ENCODE measurements around the gene REL.
"Not testable (repeated sequence)": the region's sequence is repeated elsewhere in the genome, so short reads cannot be mapped to it uniquely, and the experiment has no call there.

The REL gene

GRCh38 chr2:60884800-60885199 lies 3.4 kb downstream of the REL start:
- no peak overlapping the region for H3K4me3 ChIP-seq (ENCODE audit: insufficient read depth, low read depth, low read length)

GRCh38 chr2:60885683-60886082 lies 4.3 kb downstream of the REL start:
- Histone ChIP-seq H3K27me3 (ENCODE audit: control insufficient read depth, insufficient read depth, low read length, poor library complexity, severe bottlenecking) (peaks cover 12% of the 10 kb centered on the region), H3K4me1 (ENCODE audit: control insufficient read depth, insufficient read depth, low read length) (peaks cover 5% of the 10 kb centered on the region), H3K9me3 (ENCODE audit: control insufficient read depth, low read length) (no peaks in the 10 kb centered on the region), H3K36me3 (ENCODE audit: control insufficient read depth, insufficient read depth, low read length) (no peaks in the 10 kb centered on the region), H3K4me3 (ENCODE audit: insufficient read depth, low read depth, low read length) (no peak overlapping the region), H3K27ac (ENCODE audit: insufficient read depth, low read depth, low read length, poor library complexity, severe bottlenecking) (no peak overlapping the region)
- WGBS, 2 experiments: 86 to 90% methylated on average over 2 of the region's 2 CpGs

More at GRCh38 chr2:60884800-60885199, 3.4 kb downstream of the REL start:
- 81 to 94% methylated on average over 2 of the region's 2 CpGs for WGBS, 2 experiments
- H3K4me1 ChIP-seq (ENCODE audit: control insufficient read depth, insufficient read depth, low read length): peaks cover 5% of the 10 kb centered on the region
- H3K27ac ChIP-seq (ENCODE audit: insufficient read depth, low read depth, low read length, poor library complexity, severe bottlenecking): no peak overlapping the region
- H3K9me3 ChIP-seq (ENCODE audit: control insufficient read depth, low read length): no peaks in the 10 kb centered on the region
- H3K36me3 ChIP-seq (ENCODE audit: control insufficient read depth, insufficient read depth, low read length): no peaks in the 10 kb centered on the region
- peaks cover 12% of the 10 kb centered on the region for H3K27me3 ChIP-seq (ENCODE audit: control insufficient read depth, insufficient read depth, low read length, poor library complexity, severe bottlenecking)

GRCh38 chr2:60886991-60887390 lies 5.6 kb downstream of the REL start:
- H3K9me3 ChIP-seq (ENCODE audit: control insufficient read depth, low read length): no peaks in the 10 kb centered on the region
- H3K4me3 ChIP-seq (ENCODE audit: insufficient read depth, low read depth, low read length): no peak overlapping the region
- peaks cover 5% of the 10 kb centered on the region for H3K4me1 ChIP-seq (ENCODE audit: control insufficient read depth, insufficient read depth, low read length)
- H3K27ac ChIP-seq (ENCODE audit: insufficient read depth, low read depth, low read length, poor library complexity, severe bottlenecking): no peak overlapping the region
- whole genome bisulfite sequencing, 2 experiments: 95 to 100% methylated on average over 2 of the region's 3 CpGs
- no peaks in the 10 kb centered on the region for H3K36me3 ChIP-seq (ENCODE audit: control insufficient read depth, insufficient read depth, low read length)
- H3K27me3 ChIP-seq (ENCODE audit: control insufficient read depth, insufficient read depth, low read length, poor library complexity, severe bottlenecking): peaks cover 12% of the 10 kb centered on the region

- H3K27me3 ChIP-seq (ENCODE audit: control insufficient read depth, insufficient read depth, low read length, poor library complexity, severe bottlenecking): no peaks in the 10 kb centered on the region
- no peak overlapping the region for H3K27ac ChIP-seq (ENCODE audit: insufficient read depth, low read depth, low read length, poor library complexity, severe bottlenecking)
- no peaks in the 10 kb centered on the region for H3K36me3 ChIP-seq (ENCODE audit: control insufficient read depth, insufficient read depth, low read length)
- H3K4me1 ChIP-seq (ENCODE audit: control insufficient read depth, insufficient read depth, low read length): no peaks in the 10 kb centered on the region
- 96 to 100% methylated on average over 2 of the region's 2 CpGs for WGBS, 2 experiments
- H3K4me3 ChIP-seq (ENCODE audit: insufficient read depth, low read depth, low read length): no peak overlapping the region
- no peaks in the 10 kb centered on the region for H3K9me3 ChIP-seq (ENCODE audit: control insufficient read depth, low read length)
Measured at GRCh38 chr2:60888853-60889252, 7.5 kb downstream of the REL start.

GRCh38 chr2:60889581-60890392 lies 8.4 kb downstream of the REL start:
- H3K27me3 ChIP-seq (ENCODE audit: control insufficient read depth, insufficient read depth, low read length, poor library complexity, severe bottlenecking); H3K36me3 ChIP-seq (ENCODE audit: control insufficient read depth, insufficient read depth, low read length); H3K9me3 ChIP-seq (ENCODE audit: control insufficient read depth, low read length); H3K4me1 ChIP-seq (ENCODE audit: control insufficient read depth, insufficient read depth, low read length); H3K27ac ChIP-seq (ENCODE audit: insufficient read depth, low read depth, low read length, poor library complexity, severe bottlenecking); H3K4me3 ChIP-seq (ENCODE audit: insufficient read depth, low read depth, low read length): not testable (repeated sequence)
- WGBS, 2 experiments: 84 to 89% methylated on average over 4 to 7 of the region's 7 CpGs

- Histone ChIP-seq H3K27me3 (ENCODE audit: control insufficient read depth, insufficient read depth, low read length, poor library complexity, severe bottlenecking) (no peaks in the 10 kb centered on the region), H3K4me1 (ENCODE audit: control insufficient read depth, insufficient read depth, low read length) (no peaks in the 10 kb centered on the region), H3K4me3 (ENCODE audit: insufficient read depth, low read depth, low read length) (no peak overlapping the region), H3K36me3 (ENCODE audit: control insufficient read depth, insufficient read depth, low read length) (no peaks in the 10 kb centered on the region), H3K9me3 (ENCODE audit: control insufficient read depth, low read length) (no peaks in the 10 kb centered on the region), H3K27ac (ENCODE audit: insufficient read depth, low read depth, low read length, poor library complexity, severe bottlenecking) (no peak overlapping the region)
- 100% methylated on average over 1 of the region's 1 CpG for WGBS, 2 experiments
Measured at GRCh38 chr2:60890393-60890707, 9.0 kb downstream of the REL start.

GRCh38 chr2:60891180-60891579 lies 9.8 kb downstream of the REL start:
- Histone ChIP-seq H3K4me1 (ENCODE audit: control insufficient read depth, insufficient read depth, low read length) (no peaks in the 10 kb centered on the region), H3K36me3 (ENCODE audit: control insufficient read depth, insufficient read depth, low read length) (no peaks in the 10 kb centered on the region), H3K27me3 (ENCODE audit: control insufficient read depth, insufficient read depth, low read length, poor library complexity, severe bottlenecking) (no peaks in the 10 kb centered on the region), H3K9me3 (ENCODE audit: control insufficient read depth, low read length) (no peaks in the 10 kb centered on the region), H3K27ac (ENCODE audit: insufficient read depth, low read depth, low read length, poor library complexity, severe bottlenecking) (no peak overlapping the region), H3K4me3 (ENCODE audit: insufficient read depth, low read depth, low read length) (no peak overlapping the region)
- WGBS, 2 experiments: 94 to 96% methylated on average over 2 of the region's 3 CpGs

- no peaks in the 10 kb centered on the region for H3K4me1 ChIP-seq (ENCODE audit: control insufficient read depth, insufficient read depth, low read length)
- 67 to 88% methylated on average over 1 of the region's 1 CpG for WGBS, 2 experiments
- no peak overlapping the region for H3K4me3 ChIP-seq (ENCODE audit: insufficient read depth, low read depth, low read length)
- H3K27ac ChIP-seq (ENCODE audit: insufficient read depth, low read depth, low read length, poor library complexity, severe bottlenecking): no peak overlapping the region
- no peaks in the 10 kb centered on the region for H3K27me3 ChIP-seq (ENCODE audit: control insufficient read depth, insufficient read depth, low read length, poor library complexity, severe bottlenecking)
- no peaks in the 10 kb centered on the region for H3K36me3 ChIP-seq (ENCODE audit: control insufficient read depth, insufficient read depth, low read length)
- no peaks in the 10 kb centered on the region for H3K9me3 ChIP-seq (ENCODE audit: control insufficient read depth, low read length)
Measured at GRCh38 chr2:60898567-60898966, 17.2 kb downstream of the REL start.

- Histone ChIP-seq H3K9me3 (ENCODE audit: control insufficient read depth, low read length) (no peaks in the 10 kb centered on the region), H3K27me3 (ENCODE audit: control insufficient read depth, insufficient read depth, low read length, poor library complexity, severe bottlenecking) (no peaks in the 10 kb centered on the region), H3K4me1 (ENCODE audit: control insufficient read depth, insufficient read depth, low read length) (no peaks in the 10 kb centered on the region)
Measured at GRCh38 chr2:60899230-60899891, 18.0 kb downstream of the REL start.

GRCh38 chr2:60899892-60900249 lies 18.5 kb downstream of the REL start:
- H3K9me3 ChIP-seq (ENCODE audit: control insufficient read depth, low read length): no peaks in the 10 kb centered on the region
- H3K27me3 ChIP-seq (ENCODE audit: control insufficient read depth, insufficient read depth, low read length, poor library complexity, severe bottlenecking): no peaks in the 10 kb centered on the region
- H3K4me3 ChIP-seq (ENCODE audit: insufficient read depth, low read depth, low read length): no peak overlapping the region
- 100% methylated on average over 1 of the region's 1 CpG; no CpG with 5 or more reads in 1 of the 2 experiments for WGBS, 2 experiments
- no peak overlapping the region for H3K27ac ChIP-seq (ENCODE audit: insufficient read depth, low read depth, low read length, poor library complexity, severe bottlenecking)
- H3K4me1 ChIP-seq (ENCODE audit: control insufficient read depth, insufficient read depth, low read length): no peaks in the 10 kb centered on the region
- no peaks in the 10 kb centered on the region for H3K36me3 ChIP-seq (ENCODE audit: control insufficient read depth, insufficient read depth, low read length)

More at GRCh38 chr2:60899230-60899891, 18.0 kb downstream of the REL start:
- H3K36me3 ChIP-seq (ENCODE audit: control insufficient read depth, insufficient read depth, low read length): no peaks in the 10 kb centered on the region
- H3K4me3 ChIP-seq (ENCODE audit: insufficient read depth, low read depth, low read length): no peak overlapping the region
- H3K27ac ChIP-seq (ENCODE audit: insufficient read depth, low read depth, low read length, poor library complexity, severe bottlenecking): no peak overlapping the region
- WGBS, 2 experiments: 90 to 96% methylated on average over 4 to 5 of the region's 6 CpGs
